Measurements from ENCODE around the gene GRK1.

Gene GRK1

DNA sequence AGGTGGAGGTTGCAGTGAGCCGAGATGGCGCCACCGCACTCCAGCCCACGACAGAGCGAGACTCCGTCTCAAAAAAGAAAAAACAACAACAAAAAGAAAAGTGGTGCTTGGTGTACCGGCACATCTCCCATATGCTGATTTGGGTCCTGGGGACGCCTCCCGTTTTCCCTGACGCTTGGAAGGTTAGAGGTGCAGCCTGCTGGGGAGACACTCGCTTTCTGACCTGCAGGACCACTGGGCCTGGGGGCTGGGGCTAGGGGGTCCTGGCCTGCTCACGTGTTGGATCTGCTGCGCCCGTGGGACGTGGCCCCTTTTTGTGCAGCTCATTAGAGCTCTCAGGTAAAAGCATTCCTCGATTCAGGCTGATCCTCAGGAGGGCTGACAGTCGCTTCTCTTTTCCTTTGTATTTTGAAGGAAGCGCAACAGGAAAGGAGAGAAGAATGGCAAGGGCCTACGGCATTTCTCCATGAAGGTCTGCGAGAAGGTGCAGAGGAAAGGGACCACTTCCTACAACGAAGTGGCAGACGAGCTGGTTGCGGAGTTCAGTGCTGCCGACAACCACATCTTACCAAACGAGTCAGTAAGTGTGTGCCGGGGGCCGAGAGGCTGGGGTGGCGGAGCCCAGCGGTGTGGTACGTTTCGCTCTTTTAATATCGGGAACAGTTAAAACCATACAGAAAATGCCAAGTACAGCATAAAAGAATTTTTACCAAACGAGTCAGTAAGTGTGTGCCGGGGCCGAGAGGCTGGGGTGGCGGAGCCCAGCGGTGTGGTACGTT, 34.1 kb upstream of the GRK1 start:
- no peak for DNase-seq (ENCODE audit: low read depth in 2 of 2)

GRCh38 chr13:113633485-113633873, 33.5 kb upstream of the GRK1 start:
- DNase-seq (ENCODE audit: low read depth in 2 of 2) = no peak

- DNase-seq (ENCODE audit: low read depth in 2 of 2) = no peak
Measured at GRCh38 chr13:113634279-113635047, 32.6 kb upstream of the GRK1 start.

- DNase-seq (ENCODE audit: low read depth in 2 of 2) = no peak
Measured at GRCh38 chr13:113635048-113635420, 32.0 kb upstream of the GRK1 start.

GRCh38 chr13:113635709-113636108, 31.3 kb upstream of the GRK1 start:
- DNase-seq (ENCODE audit: low read depth in 2 of 2) = no peak

- no peak for DNase-seq (ENCODE audit: low read depth in 2 of 2)
Measured at GRCh38 chr13:113636266-113636963, 30.6 kb upstream of the GRK1 start.

- DNase-seq (ENCODE audit: low read depth in 2 of 2) = no peak
Measured at GRCh38 chr13:113637262-113638160, 29.5 kb upstream of the GRK1 start.

DNA sequence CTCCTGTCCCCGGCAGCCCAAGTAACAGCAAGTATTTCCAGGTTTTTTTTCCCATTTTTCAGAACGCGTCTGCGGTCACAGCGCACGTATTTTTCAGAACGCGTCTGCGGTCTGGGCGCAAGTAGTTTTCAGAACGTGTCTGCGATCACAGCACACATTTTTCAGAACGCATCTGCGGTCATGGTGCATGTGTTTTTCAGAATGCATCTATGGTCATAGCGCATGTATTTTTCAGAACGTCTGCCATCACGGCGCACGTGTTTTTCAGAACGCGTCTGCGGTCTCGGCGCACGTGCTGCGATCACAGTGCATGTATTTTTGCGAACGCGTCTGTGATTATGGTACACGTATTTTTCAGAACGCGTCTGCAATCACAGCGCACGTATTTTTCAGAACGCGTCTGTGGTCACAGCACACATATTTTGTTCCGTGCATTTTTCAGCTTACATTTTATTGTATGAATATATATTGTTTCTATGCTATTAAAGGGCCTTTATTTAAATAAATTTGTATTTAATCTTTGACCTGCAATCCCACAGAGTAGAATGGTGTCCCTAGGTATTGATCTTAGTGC, 28.8 kb upstream of the GRK1 start:
- no peak for DNase-seq (ENCODE audit: low read depth in 2 of 2)

DNA sequence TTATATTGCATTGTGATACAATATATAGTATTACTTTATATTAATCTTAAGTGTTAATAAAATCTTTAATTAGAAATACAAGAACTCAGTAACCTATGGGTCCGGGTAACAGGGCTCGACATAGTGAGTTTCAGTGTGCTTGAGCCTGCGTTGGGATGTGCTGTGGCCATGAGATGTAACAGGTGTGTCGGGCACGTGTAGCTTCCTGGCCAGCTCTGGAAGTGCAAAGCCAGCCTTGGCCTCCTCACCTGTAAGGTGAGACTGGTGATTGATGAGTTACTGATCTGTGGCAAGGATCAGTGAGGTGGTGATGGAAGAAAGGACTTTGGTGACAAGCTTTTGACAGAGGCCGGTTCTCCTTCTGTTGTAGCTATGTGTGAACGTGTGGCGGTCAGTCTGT, 28.2 kb upstream of the GRK1 start:
- no peak for DNase-seq (ENCODE audit: low read depth in 2 of 2)

DNA sequence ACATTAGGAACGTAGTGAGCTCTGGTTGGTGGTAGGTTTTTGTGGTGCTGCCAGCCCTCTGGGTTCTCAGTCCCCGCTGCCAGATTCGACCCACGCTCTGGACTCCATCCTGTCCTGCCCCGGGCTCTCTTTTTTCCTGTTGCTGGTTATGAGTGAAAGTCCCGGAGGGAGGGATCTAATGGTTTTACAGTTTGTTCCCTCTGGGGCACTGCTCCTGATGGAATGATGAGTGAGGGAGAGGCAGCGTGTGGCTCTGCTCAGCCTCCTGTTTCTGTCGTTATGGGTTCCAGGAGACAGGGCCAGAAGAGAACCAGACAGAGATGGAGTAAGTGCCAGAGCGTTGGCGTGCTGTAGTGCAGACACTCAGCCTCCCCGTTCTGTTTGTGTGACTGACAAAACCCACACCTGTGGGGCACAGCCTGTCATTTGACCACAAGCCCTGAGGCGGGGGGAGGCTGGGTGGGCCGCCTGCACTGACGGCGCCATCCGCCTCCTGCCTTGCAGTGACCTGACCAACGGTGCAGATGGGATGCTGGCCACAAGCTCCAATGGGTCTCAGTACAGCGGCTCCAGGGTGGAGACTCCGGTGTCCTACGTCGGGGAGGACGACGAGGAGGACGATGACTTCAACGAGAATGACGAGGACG, 27.3 kb upstream of the GRK1 start:
- DNase-seq (ENCODE audit: low read depth in 2 of 2) = no peak

DNA sequence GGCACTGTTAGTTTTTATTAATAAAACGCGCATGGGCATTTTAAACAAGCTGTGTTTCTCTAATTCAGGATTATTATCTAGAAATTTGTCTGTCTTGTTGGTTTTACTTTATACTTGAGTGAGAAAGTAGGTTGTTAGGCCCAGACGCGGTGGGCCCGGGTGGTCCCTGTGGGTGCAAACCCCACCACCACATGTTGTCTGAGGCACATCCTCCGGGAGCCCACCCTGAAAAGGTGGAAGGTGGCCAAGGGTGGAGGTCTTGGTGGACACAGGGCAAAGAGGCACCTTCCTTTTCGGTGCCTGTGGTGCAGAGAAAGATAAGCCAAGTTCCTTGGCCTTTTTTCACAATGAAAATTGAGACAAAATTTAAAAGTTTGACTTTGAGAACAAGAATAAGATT, 25.6 kb upstream of the GRK1 start:
- DNase-seq (ENCODE audit: low read depth in 2 of 2) = no peak

DNA sequence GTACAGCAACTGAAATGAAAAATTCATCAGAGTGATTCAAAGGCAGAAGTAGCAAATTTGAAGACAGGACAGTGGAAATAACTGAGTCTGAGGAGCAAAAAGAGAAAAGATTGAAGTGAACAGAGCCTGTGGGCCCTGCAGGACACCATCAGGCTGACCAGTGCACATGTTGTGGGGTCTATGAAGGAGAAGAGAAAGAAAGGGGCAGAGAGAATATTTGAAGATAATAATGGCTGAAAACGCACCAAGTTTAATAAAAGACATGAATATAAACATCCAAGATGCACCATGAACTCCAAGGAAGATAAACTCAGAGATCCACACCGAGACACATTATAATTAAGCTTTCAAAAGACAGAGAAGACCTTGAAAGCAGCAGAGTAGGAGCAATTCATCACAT, 24.5 kb upstream of the GRK1 start:
- DNase-seq (ENCODE audit: low read depth in 2 of 2) = no peak

DNA sequence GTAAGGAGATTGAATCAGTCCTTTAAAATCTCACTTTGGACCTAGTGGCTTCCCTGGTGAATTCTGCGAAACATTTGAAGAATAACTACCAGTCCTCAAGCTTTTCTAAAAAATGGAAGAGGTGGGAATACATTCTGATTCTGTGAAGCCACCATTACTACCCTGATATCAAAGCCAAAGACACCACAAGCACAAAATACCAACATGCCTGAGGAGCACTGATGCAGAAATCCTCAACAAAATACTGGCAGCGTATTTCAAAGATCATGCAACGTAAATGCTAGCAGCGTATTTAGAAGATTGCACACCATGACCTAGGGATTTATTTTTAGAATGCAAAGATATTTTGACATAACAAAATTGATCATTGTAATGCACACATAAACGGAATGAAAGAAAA, 23.4 kb upstream of the GRK1 start:
- DNase-seq (ENCODE audit: low read depth in 2 of 2) = no peak

DNA sequence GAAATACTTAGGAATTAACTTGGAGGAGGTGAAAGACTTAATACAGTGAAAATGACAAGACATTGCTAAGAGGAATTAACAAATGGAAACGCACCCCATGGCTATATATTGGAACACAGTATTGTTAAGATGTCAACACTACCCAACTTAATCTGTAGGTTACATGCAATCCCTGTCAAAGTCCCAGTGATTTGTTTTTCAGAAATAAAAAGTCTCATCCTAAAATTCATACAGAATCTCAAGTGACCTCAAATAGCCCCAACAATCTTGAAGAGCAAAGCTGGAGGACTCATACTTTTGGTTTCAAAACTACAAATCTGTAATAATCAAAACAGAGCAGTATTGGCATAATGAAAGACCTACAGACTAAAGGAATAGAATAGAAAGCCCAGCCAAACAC, 22.2 kb upstream of the GRK1 start:
- no peak for DNase-seq (ENCODE audit: low read depth in 2 of 2)

GRCh38 chr13:113645329-113645728, 21.7 kb upstream of the GRK1 start:
- DNase-seq (ENCODE audit: low read depth in 2 of 2) = no peak

- DNase-seq (ENCODE audit: low read depth in 2 of 2) = no peak
Measured at GRCh38 chr13:113646376-113646775, 20.6 kb upstream of the GRK1 start.

- DNase-seq (ENCODE audit: low read depth in 2 of 2) = no peak
Measured at GRCh38 chr13:113646921-113647340, 20.1 kb upstream of the GRK1 start.

DNA sequence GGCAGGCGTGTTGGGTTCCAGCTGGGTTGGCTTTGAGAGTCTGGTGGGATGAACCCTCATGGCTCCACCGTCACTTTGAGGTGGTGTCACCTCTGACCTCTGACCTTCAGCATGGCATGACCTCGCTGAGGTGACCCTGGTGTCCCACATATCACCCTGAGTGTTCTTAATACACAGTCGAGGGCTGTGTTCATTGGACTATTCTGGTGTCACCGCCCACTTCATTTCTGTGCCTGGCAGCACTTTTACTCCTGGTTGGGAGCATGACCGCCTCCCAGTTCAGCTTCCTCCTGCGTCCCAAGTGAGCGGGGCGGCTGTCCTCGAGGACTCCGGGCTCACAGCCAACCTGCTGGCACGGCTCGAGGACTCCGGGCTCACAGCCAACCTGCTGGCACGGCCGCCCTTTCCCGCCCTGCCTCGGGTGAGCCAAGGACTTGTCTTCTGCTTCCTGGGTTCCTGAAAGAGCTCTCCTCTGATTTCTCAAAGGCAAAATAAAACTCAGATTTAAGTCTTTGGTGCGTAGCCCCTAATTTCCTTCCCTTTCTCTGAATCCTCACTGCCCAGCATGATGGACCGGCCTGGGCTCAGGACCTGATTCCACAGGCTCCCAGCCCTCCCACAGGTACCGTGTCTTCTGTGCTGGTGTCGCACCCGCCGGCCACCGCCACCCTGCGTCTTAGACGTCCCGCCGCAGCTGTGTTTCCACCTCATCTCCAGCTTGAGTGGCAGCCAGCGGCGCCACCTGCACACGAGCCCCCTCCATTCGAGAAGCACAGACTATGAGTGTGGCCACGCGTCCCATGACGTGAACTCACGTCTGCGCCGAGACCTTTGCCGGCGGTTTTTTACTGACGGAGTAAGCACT, 19.4 kb upstream of the GRK1 start:
- DNase-seq (ENCODE audit: low read depth in 2 of 2) = no peak

GRCh38 chr13:113648216-113648610, 18.8 kb upstream of the GRK1 start:
- no peak for DNase-seq (ENCODE audit: low read depth in 2 of 2)

GRCh38 chr13:113649212-113649611, 17.8 kb upstream of the GRK1 start:
- no peak for DNase-seq (ENCODE audit: low read depth in 2 of 2)
